Breast epithelium (tissue), 4 donors: Measurements from ENCODE around the gene SEMA3G. TPM values are rescaled to one million over a fixed set of nuclear protein-coding genes. Genes with fewer than 3 reads are reported as not detected.

Source experiments
- DNase-seq, 2 donors: peaks; one replicate each; pipeline ENCODE4 v3.0.0-alpha.2; 2019; ENCODE audit warnings: low spot score in 2 of 2
- H3K27ac ChIP-seq, 2 donors: fragments of 200-600 bp; sonication (generic) in 1 of 2; one replicate each; pipeline ENCODE4 v1.5.1; 2016 to 2019; ENCODE audit warnings: mild to moderate bottlenecking in 1 of 2
- H3K27me3 ChIP-seq, 2 donors: fragments of 200-600 bp; sonication (generic) in 1 of 2; one replicate each; pipeline versions ENCODE4 v1.5.1 to v1.6.0; 2017 to 2019; ENCODE audit warnings: control low read depth in 1 of 2, mild to moderate bottlenecking in 1 of 2
- H3K36me3 ChIP-seq: fragments of 200-600 bp; one replicate; pipeline ENCODE4 v1.5.1; 2019
- H3K4me1 ChIP-seq, 2 donors: fragments of 200-600 bp; sonication (generic); one replicate each; pipeline ENCODE4 v1.5.1; 2016 to 2019; ENCODE audit warnings: control low read depth in 1 of 2
- H3K4me3 ChIP-seq, 3 donors: fragments of 200-600 bp; sonication (generic); 1 replicate in 2 of 3; 2 replicates in 1 of 3; pipeline ENCODE4 v1.5.1; 2016 to 2019; ENCODE audit warnings: mild to moderate bottlenecking in 3 of 3, moderate library complexity in 2 of 3
- H3K9me3 ChIP-seq, 2 donors: fragments of 200-600 bp; sonication (generic) in 1 of 2; one replicate each; pipeline ENCODE4 v1.5.1; 2016 to 2019; ENCODE audit warnings: control low read depth in 1 of 2
- CTCF ChIP-seq, 3 donors: fragments of 450-650 bp; IDR thresholded peaks; one replicate each; pipeline ENCODE4 v1.5.1; 2016 to 2017; ENCODE audit warnings: antibody characterized with exemption in 3 of 3, mild to moderate bottlenecking in 3 of 3, moderate library complexity in 3 of 3
- POLR2A ChIP-seq: fragments of 450-650 bp; IDR thresholded peaks from one replicate; pipeline ENCODE4 v1.6.1; 2016; ENCODE audit warnings: antibody characterized with exemption, mild to moderate bottlenecking, moderate library complexity
- POLR2AphosphoS5 ChIP-seq, 3 donors: sonication (generic); formaldehyde crosslinking; IDR thresholded peaks; one replicate each; pipeline ENCODE4 v1.6.1; 2017; ENCODE audit warnings: antibody characterized with exemption in 3 of 3
- intact Hi-C: fragments of 100-400 bp; cut with DNase I; formaldehyde crosslinking; loops from one replicate; pipeline ENCODE4 v1.15.1; 2023; ENCODE audit warnings: low total_unique reads
- total RNA-seq, 3 donors: library from RNA; depleted of rRNA; stranded (reverse); fragments of >200 nt; gene quantifications; one replicate each; pipeline ENCODE4 v1.1.0, GENCODE V29; 2016

Gene SEMA3G
- total RNA-seq, 3 donors from 2014 or later = 12.3 to 255 (median 70.1) TPM

- intact Hi-C loops = loop anchor here (10.0 kb wide), 1 partner anchor 56 kb away; the partner anchor contains the start of genes NT5DC2 and UQCC5
- Histone ChIP-seq H3K27me3 (no peaks in the 10 kb centered on the region), H3K9me3 (no peaks in the 10 kb centered on the region), H3K36me3 (peaks cover 27% of the 10 kb centered on the region), H3K4me3 (no peak overlapping the region), H3K4me1 (peaks cover 0 to 5% of the 10 kb centered on the region in 2 donors), H3K27ac (peak overlapping the region in 1 of 2 donors; percentile 66)
- TF ChIP-seq CTCF (IDR thresholded peaks at IDR 0.05) = no peak
- TF ChIP-seq POLR2AphosphoS5 (IDR thresholded peaks at IDR 0.05) = no peak
- no peak for TF ChIP-seq POLR2A
- DNase-seq = no peak
These were observed 34.4 kb upstream of the SEMA3G start for GRCh38 chr3:52479037-52479876.

- Histone ChIP-seq H3K9me3 (no peaks in the 10 kb centered on the region), H3K36me3 (peaks cover 27% of the 10 kb centered on the region), H3K27ac (no peak overlapping the region), H3K4me1 (no peaks in the 10 kb centered on the region), H3K27me3 (no peaks in the 10 kb centered on the region), H3K4me3 (no peak overlapping the region)
- no peak for DNase-seq
- TF ChIP-seq CTCF (IDR thresholded peaks at IDR 0.05) = no peak
- no peak for TF ChIP-seq POLR2A
- TF ChIP-seq POLR2AphosphoS5 (IDR thresholded peaks at IDR 0.05) = no peak
- intact Hi-C loops = loop anchor here (10.0 kb wide), 1 partner anchor 57 kb away; the partner anchor contains the start of genes NT5DC2 and UQCC5
These were observed 32.8 kb upstream of the SEMA3G start for GRCh38 chr3:52477796-52478095.

GRCh38 chr3:52477076-52477795 is 32.3 kb upstream of the SEMA3G start:
- no peak for TF ChIP-seq CTCF (IDR thresholded peaks at IDR 0.05)
- TF ChIP-seq POLR2AphosphoS5 (IDR thresholded peaks at IDR 0.05) = no peak
- TF ChIP-seq POLR2A = no peak
- no peak overlapping the region for H3K27ac ChIP-seq
- no peaks in the 10 kb centered on the region for H3K27me3 ChIP-seq
- intact Hi-C loops = loop anchor here (10.0 kb wide), 1 partner anchor 58 kb away; the partner anchor contains the start of genes NT5DC2 and UQCC5
- no peak for DNase-seq
- H3K36me3 ChIP-seq = peaks cover 27% of the 10 kb centered on the region
- H3K9me3 ChIP-seq = no peaks in the 10 kb centered on the region
- no peak overlapping the region for H3K4me3 ChIP-seq
- H3K4me1 ChIP-seq = no peaks in the 10 kb centered on the region

GRCh38 chr3:52473026-52473425 is 28.1 kb upstream of the SEMA3G start:
- no peaks in the 10 kb centered on the region for H3K9me3 ChIP-seq
- H3K4me3 ChIP-seq = no peak overlapping the region
- peaks cover 5% of the 10 kb centered on the region for H3K36me3 ChIP-seq
- peaks cover 0 to 8% of the 10 kb centered on the region in 2 donors for H3K4me1 ChIP-seq
- TF ChIP-seq CTCF (IDR thresholded peaks at IDR 0.05) (no peak), POLR2AphosphoS5 (IDR thresholded peaks at IDR 0.05) (no peak), POLR2A (no peak)
- no peak overlapping the region for H3K27ac ChIP-seq
- H3K27me3 ChIP-seq = no peaks in the 10 kb centered on the region
- intact Hi-C loops = loop anchor here (10.0 kb wide), 1 partner anchor 62 kb away; the partner anchor contains the start of genes NT5DC2 and UQCC5
- DNase-seq = no peak
